HG02943 (cell line): ENCODE measurements around the gene UTP20.

ENCODE experiments used
- ATAC-seq: cut with Tn5 transposase; IDR thresholded peaks from one replicate; pipeline ENCODE4 v1.9.1; 2021; ENCODE audit warnings: mild to moderate bottlenecking, low read depth, moderate library complexity; ENCODE audit not compliant: unreplicated experiment

The UTP20 gene

GRCh38 chr12:101424620-101425019 lies 144.7 kb downstream of the UTP20 start:
- ATAC-seq = no peak

GRCh38 chr12:101430456-101430855 lies 150.6 kb downstream of the UTP20 start:
- no peak for ATAC-seq

GRCh38 chr12:101436136-101436535 lies 156.2 kb downstream of the UTP20 start:
- ATAC-seq = no peak
